HFFc6 (cell line): ENCODE results near the gene ZNF394. TPM values are rescaled to one million over a fixed set of nuclear protein-coding genes. Genes with fewer than 3 reads are reported as not detected.
A peak's percentile ranks its signal among the peaks of the same experiment; 100 is the strongest.

Experiments used
- DNase-seq: peaks from one replicate; pipeline ENCODE4 v3.0.0-alpha.2; 2018
- H3K27ac Mint-ChIP-seq: 2 replicates; pipeline ENCODE4 v1.8.0; 2020; ENCODE audit warnings: mild to moderate bottlenecking, mixed read lengths
- H3K27me3 Mint-ChIP-seq: 2 replicates; pipeline ENCODE4 v1.8.0; 2021; ENCODE audit warnings: mild to moderate bottlenecking, moderate library complexity, mixed read lengths; ENCODE audit not compliant: insufficient read depth
- H3K36me3 Mint-ChIP-seq: 2 replicates; pipeline ENCODE4 v1.8.0; 2021; ENCODE audit warnings: low read depth, mixed read lengths
- H3K4me1 Mint-ChIP-seq: 2 replicates; pipeline ENCODE4 v1.8.0; 2020; ENCODE audit warnings: low read depth, mixed read lengths
- H3K4me3 Mint-ChIP-seq: 2 replicates; pipeline ENCODE4 v1.8.0; 2020; ENCODE audit warnings: mild to moderate bottlenecking, moderate library complexity, mixed read lengths
- H3K9me3 Mint-ChIP-seq: 2 replicates; pipeline ENCODE4 v1.8.0; 2020; ENCODE audit warnings: mild to moderate bottlenecking, mixed read lengths
- total RNA-seq, 6 experiments: library from RNA; stranded (reverse); fragmentation: NEBNext Ultra II Directional; extraction: Animal tissue kit (Norgen Biotek cat#: 25700); gene quantifications; 2 replicates in 1 of 6; 3 replicates in 5 of 6; pipeline ENCODE4 v1.2.3, GENCODE V29; 2021
- TF ChIP-seq, protein P1 (sequence below): fragments of 200-600 bp; sonication (generic); IDR thresholded peaks from 2 replicates; pipeline ENCODE4 v1.5.0; 2021; ENCODE audit warnings: antibody characterized with exemption, mild to moderate bottlenecking

Gene ZNF394
- total RNA-seq, 6 experiments from 2014 or later, result 12.7 to 15.1 (median 14.4) TPM

DNA sequence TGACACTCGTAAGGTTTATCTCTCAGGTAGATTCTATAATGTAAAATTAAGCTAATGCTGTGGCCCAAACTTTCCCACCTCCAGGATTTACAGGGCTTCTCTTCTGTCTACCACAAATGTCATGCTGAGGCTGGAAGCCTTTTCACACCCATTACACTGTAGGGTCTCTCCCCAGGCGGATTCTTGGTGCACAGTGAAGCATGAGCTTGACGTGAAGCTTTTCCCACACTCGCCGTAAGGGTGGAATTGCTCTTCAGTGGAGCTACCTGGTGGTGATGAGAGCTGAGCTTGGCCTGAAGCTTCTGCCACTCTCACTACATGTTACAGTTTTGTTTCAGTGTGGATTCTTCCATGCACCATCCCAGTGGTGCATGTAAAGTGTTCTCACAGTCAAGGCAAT lies 40.5 kb upstream of the ZNF394 start:
- Mint-ChIP-seq H3K9me3 (peaks cover 64% of the 10 kb centered on the region), H3K27ac (no peak overlapping the region), H3K27me3 (peaks cover 6% of the 10 kb centered on the region; the same call in 1 of the 2 replicates), H3K36me3 (peaks cover 56% of the 10 kb centered on the region), H3K4me1 (no peaks in the 10 kb centered on the region), H3K4me3 (no peak overlapping the region)
- TF ChIP-seq, protein P1, sequence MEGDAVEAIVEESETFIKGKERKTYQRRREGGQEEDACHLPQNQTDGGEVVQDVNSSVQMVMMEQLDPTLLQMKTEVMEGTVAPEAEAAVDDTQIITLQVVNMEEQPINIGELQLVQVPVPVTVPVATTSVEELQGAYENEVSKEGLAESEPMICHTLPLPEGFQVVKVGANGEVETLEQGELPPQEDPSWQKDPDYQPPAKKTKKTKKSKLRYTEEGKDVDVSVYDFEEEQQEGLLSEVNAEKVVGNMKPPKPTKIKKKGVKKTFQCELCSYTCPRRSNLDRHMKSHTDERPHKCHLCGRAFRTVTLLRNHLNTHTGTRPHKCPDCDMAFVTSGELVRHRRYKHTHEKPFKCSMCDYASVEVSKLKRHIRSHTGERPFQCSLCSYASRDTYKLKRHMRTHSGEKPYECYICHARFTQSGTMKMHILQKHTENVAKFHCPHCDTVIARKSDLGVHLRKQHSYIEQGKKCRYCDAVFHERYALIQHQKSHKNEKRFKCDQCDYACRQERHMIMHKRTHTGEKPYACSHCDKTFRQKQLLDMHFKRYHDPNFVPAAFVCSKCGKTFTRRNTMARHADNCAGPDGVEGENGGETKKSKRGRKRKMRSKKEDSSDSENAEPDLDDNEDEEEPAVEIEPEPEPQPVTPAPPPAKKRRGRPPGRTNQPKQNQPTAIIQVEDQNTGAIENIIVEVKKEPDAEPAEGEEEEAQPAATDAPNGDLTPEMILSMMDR, result no peak
- no peak for DNase-seq

DNA sequence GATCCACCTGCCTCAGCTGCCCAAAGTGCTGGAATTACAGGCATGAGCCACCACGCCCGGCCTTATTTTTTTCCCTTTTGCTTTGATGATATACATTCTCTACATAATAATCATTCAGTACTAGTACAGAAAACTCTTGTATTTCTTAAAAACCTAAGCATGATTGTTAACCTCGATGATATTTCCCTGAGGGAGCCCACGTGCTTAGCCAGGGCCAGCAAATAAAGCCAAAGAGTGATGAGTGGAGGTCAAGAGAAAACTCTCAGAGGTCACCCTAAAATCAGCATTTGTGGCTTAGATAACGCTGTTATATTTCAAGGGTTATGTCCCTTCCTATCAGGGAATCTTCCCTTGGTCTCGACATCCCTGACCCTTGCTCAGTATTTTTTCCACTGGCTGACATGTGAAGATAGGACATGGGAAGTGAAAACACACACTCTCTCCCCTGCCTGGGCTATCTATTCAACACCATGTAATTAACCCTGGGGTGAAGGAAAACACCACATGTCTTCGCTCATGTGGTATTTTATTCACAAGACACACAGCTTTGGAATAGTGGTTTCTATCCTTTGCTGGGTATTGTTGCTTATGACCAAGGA lies 39.2 kb upstream of the ZNF394 start:
- TF ChIP-seq, protein P1, result no peak
- Mint-ChIP-seq H3K4me3 (no peak overlapping the region), H3K4me1 (no peaks in the 10 kb centered on the region), H3K27ac (no peak overlapping the region), H3K27me3 (peaks cover 6% of the 10 kb centered on the region; the same call in 1 of the 2 replicates), H3K36me3 (peaks cover 57% of the 10 kb centered on the region), H3K9me3 (peaks cover 67% of the 10 kb centered on the region)
- DNase-seq, result no peak

DNA sequence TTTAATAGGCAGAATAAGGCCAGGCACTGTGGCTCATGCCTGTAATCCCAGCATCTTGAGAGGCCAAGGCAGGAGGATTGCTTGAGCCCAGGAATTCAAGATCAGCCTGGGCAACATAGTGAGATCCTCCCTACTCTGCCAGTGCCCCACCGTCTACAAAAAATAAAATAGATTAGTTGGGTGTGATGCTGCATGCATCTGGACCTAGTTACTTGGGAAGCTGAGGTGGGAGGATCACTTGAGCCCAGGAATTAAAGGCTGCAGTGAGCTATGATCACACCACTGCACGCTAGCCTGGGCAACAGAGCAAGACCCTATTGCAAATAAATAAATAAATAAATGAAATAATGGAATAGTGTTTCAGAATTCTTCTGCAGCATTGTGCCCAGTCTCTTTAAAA lies 35.6 kb upstream of the ZNF394 start:
- no peak overlapping the region for H3K27ac Mint-ChIP-seq
- H3K36me3 Mint-ChIP-seq, result peaks cover 71% of the 10 kb centered on the region
- peaks cover 70% of the 10 kb centered on the region for H3K9me3 Mint-ChIP-seq
- 0 out of 2 replicates have a peak, but pooled peaks cover 2% of the 10 kb centered on the region for H3K27me3 Mint-ChIP-seq
- no peaks in the 10 kb centered on the region for H3K4me1 Mint-ChIP-seq
- TF ChIP-seq, protein P1, result no peak
- no peak overlapping the region for H3K4me3 Mint-ChIP-seq
- DNase-seq, result no peak

DNA sequence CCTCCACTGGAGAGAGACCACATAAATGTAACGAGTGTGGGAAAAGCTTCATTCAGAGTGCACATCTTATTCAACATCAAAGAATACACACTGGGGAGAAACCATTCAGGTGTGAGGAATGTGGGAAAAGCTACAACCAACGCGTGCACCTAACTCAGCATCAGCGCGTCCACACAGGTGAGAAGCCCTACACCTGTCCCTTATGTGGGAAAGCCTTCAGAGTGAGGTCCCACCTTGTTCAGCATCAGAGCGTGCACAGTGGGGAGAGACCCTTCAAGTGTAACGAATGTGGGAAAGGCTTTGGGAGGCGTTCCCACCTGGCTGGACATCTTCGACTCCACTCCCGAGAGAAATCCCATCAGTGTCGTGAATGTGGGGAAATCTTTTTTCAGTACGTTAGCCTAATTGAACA lies 31.3 kb upstream of the ZNF394 start:
- H3K4me1 Mint-ChIP-seq, result no peaks in the 10 kb centered on the region
- TF ChIP-seq, protein P1, result no peak
- H3K27me3 Mint-ChIP-seq, result 0 out of 2 replicates have a peak, but pooled peaks cover 2% of the 10 kb centered on the region
- DNase-seq, result peak; percentile 18
- H3K9me3 Mint-ChIP-seq, result peaks cover 72% of the 10 kb centered on the region
- H3K36me3 Mint-ChIP-seq, result peaks cover 87% of the 10 kb centered on the region
- H3K27ac Mint-ChIP-seq, result no peak overlapping the region
- H3K4me3 Mint-ChIP-seq, result no peak overlapping the region

DNA sequence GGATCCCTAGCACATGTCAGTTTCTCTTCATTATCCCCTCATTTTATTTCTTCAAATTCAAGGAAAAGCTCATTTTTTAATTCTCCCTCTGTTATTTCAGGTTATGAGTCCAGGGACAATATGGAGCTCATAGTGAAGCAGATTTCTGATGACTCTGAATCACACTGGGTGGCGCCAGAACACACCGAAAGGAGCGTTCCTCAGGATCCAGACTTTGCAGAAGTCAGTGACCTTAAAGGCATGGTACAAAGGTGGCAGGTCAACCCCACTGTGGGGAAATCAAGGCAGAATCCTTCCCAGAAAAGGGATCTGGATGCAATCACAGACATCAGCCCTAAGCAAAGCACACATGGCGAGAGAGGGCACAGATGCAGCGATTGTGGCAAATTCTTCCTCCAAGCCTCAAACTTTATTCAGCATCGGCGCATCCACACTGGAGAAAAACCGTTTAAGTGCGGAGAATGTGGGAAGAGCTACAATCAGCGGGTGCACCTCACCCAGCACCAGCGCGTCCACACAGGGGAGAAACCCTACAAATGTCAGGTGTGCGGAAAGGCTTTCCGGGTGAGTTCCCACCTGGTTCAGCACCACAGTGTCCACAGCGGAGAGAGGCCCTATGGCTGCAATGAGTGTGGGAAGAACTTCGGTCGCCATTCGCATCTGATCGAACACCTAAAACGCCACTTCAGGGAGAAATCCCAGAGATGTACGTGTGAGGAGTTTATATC lies 25.8 kb upstream of the ZNF394 start:
- H3K36me3 Mint-ChIP-seq, result peaks cover 71% of the 10 kb centered on the region
- peaks cover 31% of the 10 kb centered on the region for H3K9me3 Mint-ChIP-seq
- H3K4me3 Mint-ChIP-seq, result no peak overlapping the region
- H3K27ac Mint-ChIP-seq, result no peak overlapping the region
- TF ChIP-seq, protein P1, result peak; percentile 44; the same call in 1 of the 2 replicates
- DNase-seq, result no peak
- H3K4me1 Mint-ChIP-seq, result no peaks in the 10 kb centered on the region
- no peaks in the 10 kb centered on the region for H3K27me3 Mint-ChIP-seq
